GM12801 (cell line): ENCODE results near the gene PRKG1.

Experiments used
- CTCF ChIP-seq: IDR thresholded peaks from one replicate; pipeline ENCODE4 v1.5.1; 2011; ENCODE audit warnings: control low read depth; ENCODE audit not compliant: insufficient read length; ENCODE audit errors: extremely low read depth

Gene PRKG1

GRCh38 chr10:52284416-52285013, 1210.2 kb downstream of the PRKG1 start:
- no peak for TF ChIP-seq CTCF

DNA sequence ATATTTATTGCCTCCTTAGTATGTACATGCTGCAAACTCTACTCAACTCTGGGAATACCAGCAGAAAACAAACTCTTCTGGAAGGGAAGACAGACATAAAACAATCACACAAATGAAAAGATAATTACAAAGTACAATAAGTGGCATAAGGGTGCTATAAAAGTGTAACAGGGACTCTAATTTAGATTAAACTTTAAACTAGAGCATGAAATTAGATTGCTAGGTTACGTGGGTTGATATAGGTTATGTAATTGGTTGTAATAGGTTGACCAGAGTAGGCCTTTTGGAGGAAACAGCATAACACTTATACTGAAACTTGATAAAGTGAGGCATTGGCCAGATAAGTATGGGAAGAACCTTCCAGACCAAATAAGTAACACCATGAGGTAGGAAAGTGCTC, 1213.6 kb downstream of the PRKG1 start:
- TF ChIP-seq CTCF, result no peak

DNA sequence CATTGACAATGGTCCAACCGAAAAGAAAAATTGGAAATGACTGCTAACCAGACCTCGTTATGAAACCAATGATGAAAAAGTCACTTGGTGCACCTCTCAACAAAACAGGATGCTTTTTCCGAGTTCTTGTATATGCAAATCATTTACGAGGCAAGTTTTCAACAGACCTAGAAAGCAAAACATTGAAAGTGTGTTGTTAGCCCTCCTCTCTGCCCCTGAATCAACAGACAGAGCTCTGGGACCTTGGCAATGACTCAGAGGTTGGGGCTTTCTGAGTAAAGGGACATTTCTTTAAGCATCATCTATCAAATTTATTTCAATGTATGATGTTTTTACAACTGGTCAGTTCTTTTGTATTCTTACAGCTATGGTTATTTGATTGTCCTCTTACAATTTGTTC, 1223.5 kb downstream of the PRKG1 start:
- TF ChIP-seq CTCF, result no peak

- no peak for TF ChIP-seq CTCF
Measured at GRCh38 chr10:52300599-52301277, 1226.5 kb downstream of the PRKG1 start.

- TF ChIP-seq CTCF, result no peak
Measured at GRCh38 chr10:52308251-52309031, 1234.2 kb downstream of the PRKG1 start.

DNA sequence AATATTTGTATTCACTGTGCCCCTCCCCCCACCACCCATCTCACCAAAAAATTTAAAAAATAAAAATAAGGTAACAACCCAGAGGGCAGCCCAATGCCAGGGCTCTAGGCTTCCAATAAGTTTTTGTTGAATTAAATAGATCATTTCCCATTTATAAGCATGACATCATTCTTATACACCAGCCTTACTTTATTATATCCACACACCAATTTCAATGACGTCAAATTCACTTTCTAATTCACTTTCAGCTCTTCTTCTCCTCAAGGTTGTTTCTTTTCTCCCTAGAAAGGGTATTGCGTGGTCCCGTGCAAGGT, 1238.6 kb downstream of the PRKG1 start:
- TF ChIP-seq CTCF, result no peak

- no peak for TF ChIP-seq CTCF
Measured at GRCh38 chr10:52313256-52313932, 1239.1 kb downstream of the PRKG1 start.
